GM12873 (cell line): Measurements from ENCODE around the gene SLC15A1.

Experiments
- CTCF ChIP-seq: IDR thresholded peaks from 2 replicates; pipeline ENCODE4 v1.5.1; 2012; ENCODE audit warnings: low read depth, mild to moderate bottlenecking, moderate library complexity, low read length, control low read depth; ENCODE audit not compliant: insufficient read depth; ENCODE audit errors: missing control alignments

The SLC15A1 gene

GRCh38 chr13:98656223-98656622 lies 96.2 kb downstream of the SLC15A1 start:
- no peak for TF ChIP-seq CTCF

- TF ChIP-seq CTCF, result peak; percentile 95
Observed at GRCh38 chr13:98653463-98653985, 98.9 kb downstream of the SLC15A1 start.

GRCh38 chr13:98652721-98653462 lies 99.6 kb downstream of the SLC15A1 start:
- no peak for TF ChIP-seq CTCF

GRCh38 chr13:98652276-98652675 lies 100.2 kb downstream of the SLC15A1 start:
- no peak for TF ChIP-seq CTCF

- no peak for TF ChIP-seq CTCF
Observed at GRCh38 chr13:98651744-98652143, 100.7 kb downstream of the SLC15A1 start.

GRCh38 chr13:98650396-98651107 lies 101.9 kb downstream of the SLC15A1 start:
- no peak for TF ChIP-seq CTCF

GRCh38 chr13:98649861-98650260 lies 102.6 kb downstream of the SLC15A1 start:
- TF ChIP-seq CTCF, result no peak
